Measurements from ENCODE around the gene CNTN4. TPM values are rescaled to one million over a fixed set of nuclear protein-coding genes. Genes with fewer than 3 reads are reported as not detected.

The CNTN4 gene
- total and polyA plus RNA-seq, 2 experiments from 2014 or later: 5.6 to 7.9 TPM

GRCh38 chr3:2968475-2968874 lies 869.8 kb downstream of the CNTN4 start:
- no peaks in the 10 kb centered on the region for H3K36me3 ChIP-seq
- no peak for DNase-seq (ENCODE audit: low read depth in 1 of 2, low spot score in 1 of 2)
- peaks cover 7% of the 10 kb centered on the region for H3K4me1 ChIP-seq (ENCODE audit: low read depth)
- TF ChIP-seq, protein P1, sequence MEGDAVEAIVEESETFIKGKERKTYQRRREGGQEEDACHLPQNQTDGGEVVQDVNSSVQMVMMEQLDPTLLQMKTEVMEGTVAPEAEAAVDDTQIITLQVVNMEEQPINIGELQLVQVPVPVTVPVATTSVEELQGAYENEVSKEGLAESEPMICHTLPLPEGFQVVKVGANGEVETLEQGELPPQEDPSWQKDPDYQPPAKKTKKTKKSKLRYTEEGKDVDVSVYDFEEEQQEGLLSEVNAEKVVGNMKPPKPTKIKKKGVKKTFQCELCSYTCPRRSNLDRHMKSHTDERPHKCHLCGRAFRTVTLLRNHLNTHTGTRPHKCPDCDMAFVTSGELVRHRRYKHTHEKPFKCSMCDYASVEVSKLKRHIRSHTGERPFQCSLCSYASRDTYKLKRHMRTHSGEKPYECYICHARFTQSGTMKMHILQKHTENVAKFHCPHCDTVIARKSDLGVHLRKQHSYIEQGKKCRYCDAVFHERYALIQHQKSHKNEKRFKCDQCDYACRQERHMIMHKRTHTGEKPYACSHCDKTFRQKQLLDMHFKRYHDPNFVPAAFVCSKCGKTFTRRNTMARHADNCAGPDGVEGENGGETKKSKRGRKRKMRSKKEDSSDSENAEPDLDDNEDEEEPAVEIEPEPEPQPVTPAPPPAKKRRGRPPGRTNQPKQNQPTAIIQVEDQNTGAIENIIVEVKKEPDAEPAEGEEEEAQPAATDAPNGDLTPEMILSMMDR (IDR thresholded peaks at IDR 0.05; ENCODE audit: low read depth, low read length): no peak
- no peak overlapping the region for H3K27ac ChIP-seq
- no peak overlapping the region for H3K4me3 ChIP-seq
- H3K27me3 ChIP-seq: no peaks in the 10 kb centered on the region
- no peaks in the 10 kb centered on the region for H3K9me3 ChIP-seq (ENCODE audit: low read depth)

DNA sequence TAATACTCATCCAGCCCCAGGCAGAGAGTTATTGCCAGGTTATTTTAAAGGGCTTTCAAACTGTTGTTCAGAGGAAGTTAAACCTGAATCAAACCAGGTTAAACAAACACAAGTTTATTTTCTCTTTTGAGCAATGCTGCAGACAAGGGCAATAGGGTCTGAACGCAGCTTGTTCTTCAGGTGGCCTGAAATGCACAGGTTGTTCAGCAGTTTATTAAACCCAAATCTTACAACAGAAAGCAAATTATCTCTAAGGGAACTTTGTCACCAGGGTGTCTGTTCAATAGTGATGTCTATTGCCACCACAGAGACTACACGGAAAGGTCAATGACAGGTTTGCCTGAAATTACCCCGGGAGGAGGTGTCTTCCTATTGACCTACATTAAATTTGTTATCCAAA lies 877.5 kb downstream of the CNTN4 start:
- H3K9me3 ChIP-seq (ENCODE audit: low read depth): no peaks in the 10 kb centered on the region
- no peak overlapping the region for H3K4me3 ChIP-seq
- H3K27ac ChIP-seq: no peak overlapping the region
- no peak for DNase-seq (ENCODE audit: low read depth in 1 of 2, low spot score in 1 of 2)
- TF ChIP-seq, protein P1 (IDR thresholded peaks at IDR 0.05; ENCODE audit: low read depth, low read length): no peak
- H3K27me3 ChIP-seq: no peaks in the 10 kb centered on the region
- H3K36me3 ChIP-seq: no peaks in the 10 kb centered on the region
- H3K4me1 ChIP-seq (ENCODE audit: low read depth): no peaks in the 10 kb centered on the region

GRCh38 chr3:2976796-2977195 lies 878.1 kb downstream of the CNTN4 start:
- Histone ChIP-seq H3K9me3 (ENCODE audit: low read depth) (no peaks in the 10 kb centered on the region), H3K27me3 (no peaks in the 10 kb centered on the region), H3K36me3 (no peaks in the 10 kb centered on the region), H3K4me1 (ENCODE audit: low read depth) (no peaks in the 10 kb centered on the region), H3K27ac (no peak overlapping the region), H3K4me3 (no peak overlapping the region)
- TF ChIP-seq, protein P1 (IDR thresholded peaks at IDR 0.05; ENCODE audit: low read depth, low read length): no peak
- DNase-seq (ENCODE audit: low read depth in 1 of 2, low spot score in 1 of 2): no peak

GRCh38 chr3:2978977-2979732 lies 880.5 kb downstream of the CNTN4 start:
- no peaks in the 10 kb centered on the region for H3K9me3 ChIP-seq (ENCODE audit: low read depth)
- H3K27ac ChIP-seq: no peak overlapping the region
- DNase-seq (ENCODE audit: low read depth in 1 of 2, low spot score in 1 of 2): no peak
- no peaks in the 10 kb centered on the region for H3K4me1 ChIP-seq (ENCODE audit: low read depth)
- H3K27me3 ChIP-seq: no peaks in the 10 kb centered on the region
- H3K4me3 ChIP-seq: no peak overlapping the region
- no peaks in the 10 kb centered on the region for H3K36me3 ChIP-seq
- TF ChIP-seq, protein P1 (IDR thresholded peaks at IDR 0.05; ENCODE audit: low read depth, low read length): no peak

GRCh38 chr3:2984005-2984830 lies 885.6 kb downstream of the CNTN4 start:
- no peak for DNase-seq (ENCODE audit: low read depth in 1 of 2, low spot score in 1 of 2)
- no peaks in the 10 kb centered on the region for H3K36me3 ChIP-seq
- H3K27ac ChIP-seq: no peak overlapping the region
- no peaks in the 10 kb centered on the region for H3K9me3 ChIP-seq (ENCODE audit: low read depth)
- H3K4me1 ChIP-seq (ENCODE audit: low read depth): no peaks in the 10 kb centered on the region
- TF ChIP-seq, protein P1 (IDR thresholded peaks at IDR 0.05; ENCODE audit: low read depth, low read length): no peak
- H3K4me3 ChIP-seq: no peak overlapping the region
- H3K27me3 ChIP-seq: no peaks in the 10 kb centered on the region

Measured in cardiac muscle cell (in vitro differentiated cells and primary cell).